Activated naive CD4-positive, alpha-beta T cell treated with Interleukin-2 at 50 U/mL for 16 hours (primary cell): ENCODE results near the gene OLR1.

Source experiments
- DNase-seq: peaks from one replicate; pipeline ENCODE4 v3.0.0-alpha.2; 2020

OLR1 gene

GRCh38 chr12:10151621-10152020 is 20.3 kb downstream of the OLR1 start:
- DNase-seq = no peak

- no peak for DNase-seq
These were observed 24.1 kb downstream of the OLR1 start for GRCh38 chr12:10147714-10148403.

DNA sequence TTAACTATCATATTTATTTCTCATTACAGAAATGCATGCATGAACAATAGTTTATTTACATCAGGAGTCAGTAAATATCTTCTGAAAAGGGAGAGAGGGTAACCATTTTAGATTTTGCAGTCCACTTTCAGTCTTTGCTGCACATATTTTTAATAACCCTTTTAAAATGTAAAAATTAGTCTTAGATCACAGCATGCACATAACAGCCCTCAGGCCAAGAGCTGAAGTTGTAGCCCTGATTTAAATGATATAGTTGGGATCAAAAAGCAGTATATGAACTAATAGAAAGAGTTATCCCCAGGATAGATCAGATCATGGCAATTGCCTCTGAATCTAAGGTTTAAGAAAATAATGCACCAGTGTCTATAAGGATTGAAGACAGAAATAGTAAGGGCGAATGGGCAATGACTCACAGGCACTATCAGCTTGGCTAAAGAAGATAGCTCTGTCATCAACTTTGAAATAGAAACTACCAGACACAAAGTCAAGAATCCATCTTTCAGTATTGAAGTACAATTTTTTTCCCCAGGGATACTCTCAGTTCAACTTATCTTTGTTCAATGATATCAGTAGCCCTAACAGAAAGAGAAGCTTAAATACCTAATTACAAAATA is 28.8 kb downstream of the OLR1 start:
- DNase-seq = no peak

DNA sequence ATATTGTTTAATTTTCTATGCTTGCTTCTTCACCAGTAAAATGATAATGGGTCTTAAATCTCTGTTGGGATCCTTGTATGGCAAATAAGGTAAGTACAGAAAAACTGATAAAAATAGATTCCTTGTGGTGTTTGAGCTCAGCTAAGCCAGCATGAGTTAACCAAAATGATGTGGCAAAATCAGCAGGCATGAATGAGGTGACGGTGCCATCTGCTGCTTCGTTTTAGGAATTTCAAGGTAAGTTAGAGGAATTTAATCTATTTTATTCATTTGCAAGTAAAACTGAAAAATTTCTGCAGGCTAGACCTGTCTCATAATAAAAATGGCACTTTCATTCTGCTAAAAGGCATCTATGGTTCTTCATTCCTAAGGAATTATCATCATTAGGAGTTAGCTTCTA is 31.9 kb downstream of the OLR1 start:
- peak; percentile 40 for DNase-seq

- DNase-seq = no peak
These were observed 35.2 kb downstream of the OLR1 start for GRCh38 chr12:10136637-10137205.

GRCh38 chr12:10135126-10135525 is 36.8 kb downstream of the OLR1 start:
- DNase-seq = no peak

DNA sequence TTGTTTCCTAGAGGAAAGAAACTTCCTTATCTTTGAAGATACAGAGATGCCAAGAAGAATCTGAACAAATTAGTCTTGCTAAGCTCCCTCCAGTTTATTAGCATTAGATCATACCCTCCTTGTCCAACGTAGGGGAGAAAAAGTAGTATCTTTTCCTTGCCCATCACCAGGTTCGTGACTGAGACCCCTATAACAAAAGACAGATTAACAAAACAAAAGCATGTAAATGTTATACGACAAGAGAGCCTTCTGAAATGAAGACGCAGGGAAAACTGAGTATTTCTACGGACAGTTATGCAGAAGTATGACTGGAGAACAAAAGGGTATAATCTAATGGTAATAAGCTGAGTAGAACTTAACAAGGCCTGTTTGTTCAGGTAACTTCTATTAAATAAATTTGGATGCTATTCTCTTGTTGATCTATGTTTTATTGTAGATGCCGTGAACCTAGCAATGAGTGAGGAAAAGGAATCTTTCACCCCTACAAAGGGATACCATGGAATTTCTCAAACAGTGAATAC is 39.0 kb downstream of the OLR1 start:
- no peak for DNase-seq

- DNase-seq = no peak
These were observed 40.7 kb downstream of the OLR1 start for GRCh38 chr12:10131111-10131690.

DNA sequence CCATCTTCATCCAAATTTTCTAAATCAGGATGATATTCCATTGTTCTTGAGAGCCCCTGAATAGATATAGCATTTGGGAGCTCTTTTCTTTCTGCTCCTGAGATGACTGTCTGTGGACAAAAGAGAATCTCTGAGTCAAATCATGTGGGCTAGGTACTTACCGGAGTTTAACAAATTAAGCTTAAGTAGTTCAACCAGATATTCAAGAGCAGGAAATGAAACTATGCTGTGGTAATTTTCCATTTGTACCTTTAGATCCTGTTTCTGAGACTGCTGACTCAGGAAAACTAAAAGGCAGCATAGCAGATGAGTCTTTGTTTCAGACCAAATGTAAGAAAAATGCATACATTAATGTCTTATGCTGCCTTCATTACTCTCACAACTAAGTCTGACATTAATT is 41.9 kb downstream of the OLR1 start, which contains the start of gene CLEC7A:
TSS of gene CLEC7A (minus strand) at position 158 of the 400 bp plus-strand sequence. CDS start at position 41, 117 bp downstream.
- no peak for DNase-seq

DNA sequence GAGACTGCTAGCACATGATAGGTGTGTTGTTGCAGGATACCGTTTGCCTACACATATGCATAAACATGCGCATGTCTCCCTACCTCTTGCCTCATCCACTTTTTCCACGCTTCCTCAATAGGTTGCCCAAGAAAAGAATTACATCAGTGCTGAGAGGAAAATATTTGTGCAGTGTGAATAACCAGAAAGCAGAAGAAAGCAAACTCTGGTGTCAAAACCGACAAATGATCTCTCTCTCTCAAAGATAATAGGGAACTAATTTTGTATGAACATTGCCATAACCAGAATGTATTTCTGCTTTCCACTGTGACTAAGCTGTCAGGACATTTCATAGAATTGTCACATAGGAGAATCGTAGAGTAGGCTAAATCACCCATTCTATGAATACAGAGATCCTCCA is 43.2 kb downstream of the OLR1 start:
- DNase-seq = no peak

GRCh38 chr12:10126413-10126812 is 45.5 kb downstream of the OLR1 start:
- DNase-seq = no peak

GRCh38 chr12:10122689-10123088 is 49.2 kb downstream of the OLR1 start:
- no peak for DNase-seq

- DNase-seq = no peak
These were observed 50.7 kb downstream of the OLR1 start for GRCh38 chr12:10121278-10121677.

DNA sequence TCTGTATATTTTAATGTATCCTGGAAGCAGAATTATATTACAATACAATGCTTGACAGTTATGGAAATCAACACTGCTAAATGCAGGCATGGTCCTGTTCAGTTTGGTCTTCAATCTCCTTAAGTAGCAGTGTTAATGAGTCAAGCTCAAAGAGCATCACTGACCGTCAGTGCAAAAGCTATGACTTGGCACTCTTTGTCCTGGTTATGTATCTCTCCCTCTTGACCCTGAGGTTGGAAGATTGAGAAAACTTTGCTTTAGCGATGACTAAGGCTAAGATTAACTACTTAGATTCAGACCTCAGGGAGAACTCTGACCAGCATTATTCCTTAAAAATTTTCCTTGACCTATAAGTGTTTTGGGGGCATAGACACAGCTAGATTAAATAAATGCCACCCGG is 52.9 kb downstream of the OLR1 start:
- no peak for DNase-seq

DNA sequence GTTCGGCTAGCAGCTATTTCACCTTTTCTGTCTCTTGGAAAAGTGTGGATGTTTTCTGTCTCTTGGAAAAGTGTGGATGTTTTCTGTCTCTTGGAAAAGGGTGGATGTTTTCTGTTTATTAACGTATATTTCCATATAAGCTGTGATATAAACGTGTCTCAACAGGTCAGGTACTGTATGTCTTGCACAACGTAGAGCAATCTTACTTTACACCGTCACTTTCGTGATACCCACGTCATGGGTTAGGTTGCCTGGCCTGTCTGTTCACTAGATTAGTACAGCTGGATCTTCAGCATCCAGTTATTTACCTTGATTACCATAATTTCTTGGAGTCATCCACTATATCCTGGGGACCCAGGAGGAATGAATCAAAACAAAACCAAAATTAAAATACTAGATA is 56.0 kb downstream of the OLR1 start:
- no peak for DNase-seq

DNA sequence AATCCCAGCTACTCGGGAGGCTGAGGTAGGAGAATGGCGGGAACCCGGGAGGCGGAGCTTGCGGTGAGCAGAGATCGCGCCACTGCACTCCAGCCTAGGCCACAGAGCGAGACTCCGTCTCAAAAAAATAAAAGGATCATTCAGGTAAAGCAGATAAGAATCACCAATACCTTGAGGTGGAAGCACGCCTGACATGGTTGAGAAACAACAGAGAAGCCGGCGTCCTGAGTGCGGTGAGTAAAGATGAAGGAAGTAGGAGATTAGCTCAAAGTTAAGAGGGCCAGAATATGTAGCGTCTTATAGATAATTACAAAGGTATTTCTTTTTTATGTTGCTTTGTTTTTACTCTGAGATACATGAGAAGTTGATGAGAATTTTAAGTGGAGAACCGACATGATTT is 56.6 kb downstream of the OLR1 start:
- DNase-seq = no peak

- no peak for DNase-seq
These were observed 58.0 kb downstream of the OLR1 start for GRCh38 chr12:10113920-10114319.

DNA sequence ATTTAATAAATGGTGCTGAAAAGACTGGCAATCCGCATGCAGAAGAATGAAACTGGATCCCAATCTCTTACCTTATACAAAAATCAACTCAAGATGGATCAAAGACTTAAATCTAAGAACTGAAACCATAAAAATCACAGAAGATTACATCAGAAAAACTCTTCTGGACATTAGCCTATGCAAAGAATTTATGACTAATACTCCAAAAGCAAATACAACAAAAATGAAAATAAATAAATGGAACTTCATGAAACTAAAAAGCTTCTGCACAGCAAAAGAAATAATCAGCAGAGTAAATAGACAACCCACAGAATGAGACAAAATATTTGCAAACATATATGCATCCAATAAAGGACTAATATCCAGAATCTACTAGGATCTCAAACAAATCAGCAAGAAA is 58.9 kb downstream of the OLR1 start:
- no peak for DNase-seq

DNA sequence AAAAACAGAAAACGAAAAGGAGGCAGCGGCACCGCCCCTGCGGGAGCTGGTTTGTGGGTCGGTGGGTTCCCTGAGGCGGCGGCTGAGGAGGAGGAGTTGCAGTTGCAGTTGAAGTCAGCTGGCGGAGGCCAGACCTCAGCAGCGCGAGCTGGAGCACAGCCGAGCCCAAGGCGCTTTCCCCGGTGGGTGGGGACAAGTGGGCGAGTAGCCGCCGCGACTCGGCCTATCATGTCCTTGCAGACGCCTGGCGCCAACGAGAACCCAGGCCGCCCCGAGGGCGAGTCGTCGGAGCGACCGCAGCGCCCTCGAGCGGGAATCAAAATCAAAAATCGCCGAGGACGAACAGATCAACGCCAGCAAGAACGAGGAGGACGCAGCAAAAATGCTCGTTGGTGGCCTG is 60.5 kb downstream of the OLR1 start:
- no peak for DNase-seq

DNA sequence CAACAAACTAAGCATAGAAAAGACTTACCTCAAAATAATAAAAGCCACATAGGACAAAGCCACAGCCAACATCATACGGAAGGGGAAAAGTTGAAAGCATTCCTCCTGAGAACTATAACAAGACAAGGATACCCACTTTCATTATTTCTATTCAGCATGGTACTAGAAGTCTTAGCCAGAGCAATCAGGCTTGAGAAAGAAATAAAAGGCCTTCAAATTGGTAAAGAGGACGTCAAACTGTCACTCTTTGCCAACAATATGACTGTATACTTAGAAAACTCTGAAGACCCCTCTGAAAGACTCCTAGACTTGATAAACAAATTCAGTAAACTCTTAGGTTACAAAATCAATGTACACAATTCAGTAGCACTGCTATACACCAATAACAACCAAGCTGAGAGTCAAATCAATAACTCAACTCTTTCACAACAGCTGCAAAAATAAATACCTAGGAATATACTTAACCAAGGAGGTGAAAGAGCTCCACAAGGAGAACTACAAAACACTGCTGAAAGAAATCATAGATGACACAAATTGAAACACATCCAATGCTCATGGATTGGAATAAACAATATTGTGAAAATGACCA is 61.6 kb downstream of the OLR1 start:
- no peak for DNase-seq
